ENCODE data around the gene SEMA4A.
"Not testable (repeated sequence)": the region's sequence is repeated elsewhere in the genome, so short reads cannot be mapped to it uniquely, and the experiment has no call there.

SEMA4A gene

GRCh38 chr1:156119503-156120209, 33.7 kb upstream of the SEMA4A start:
- DNase-seq: peak; percentile 69

GRCh38 chr1:156120318-156120717, 33.1 kb upstream of the SEMA4A start:
- no peak for DNase-seq

DNA sequence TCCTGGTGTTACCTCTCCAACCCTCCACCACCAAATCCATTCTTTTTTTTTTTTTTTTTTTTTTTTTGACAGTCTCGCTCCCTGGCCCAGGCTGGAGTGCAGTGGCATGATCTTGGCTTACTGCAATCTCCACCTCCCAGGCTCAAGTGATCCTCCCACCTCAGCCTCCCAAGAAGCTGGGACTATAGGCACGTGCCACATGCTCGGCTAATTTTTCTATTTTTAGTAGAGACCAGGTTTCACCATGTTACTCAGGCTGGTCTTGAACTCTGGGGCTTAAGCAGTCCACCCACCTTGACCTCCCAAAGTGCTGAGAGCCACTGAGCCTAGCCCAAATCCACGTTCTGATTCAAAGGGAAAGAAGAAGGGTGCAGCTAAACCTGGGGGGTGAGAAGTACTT, 32.4 kb upstream of the SEMA4A start:
- DNase-seq: not testable (repeated sequence)

DNA sequence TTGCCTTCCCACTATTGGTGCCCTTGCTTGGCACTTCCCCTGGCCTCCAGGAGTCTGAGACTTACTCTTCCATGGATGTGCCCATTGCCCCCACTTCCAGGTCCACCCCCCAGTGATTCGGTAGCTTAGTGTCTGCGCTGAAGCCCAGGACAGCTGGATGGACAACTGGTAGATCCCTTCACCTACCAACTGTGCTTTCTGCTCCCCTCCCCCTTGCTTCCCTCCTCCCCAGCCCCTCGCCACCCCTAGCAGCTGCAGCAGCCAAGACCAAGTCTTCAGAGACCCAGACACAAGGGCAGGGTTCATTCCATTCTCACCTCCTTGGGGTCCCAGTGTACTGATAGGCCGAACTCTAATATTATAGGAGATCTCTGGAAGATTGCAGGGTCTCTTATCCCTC, 31.9 kb upstream of the SEMA4A start:
- DNase-seq: no peak

GRCh38 chr1:156122086-156122485, 31.3 kb upstream of the SEMA4A start:
- DNase-seq: no peak

DNA sequence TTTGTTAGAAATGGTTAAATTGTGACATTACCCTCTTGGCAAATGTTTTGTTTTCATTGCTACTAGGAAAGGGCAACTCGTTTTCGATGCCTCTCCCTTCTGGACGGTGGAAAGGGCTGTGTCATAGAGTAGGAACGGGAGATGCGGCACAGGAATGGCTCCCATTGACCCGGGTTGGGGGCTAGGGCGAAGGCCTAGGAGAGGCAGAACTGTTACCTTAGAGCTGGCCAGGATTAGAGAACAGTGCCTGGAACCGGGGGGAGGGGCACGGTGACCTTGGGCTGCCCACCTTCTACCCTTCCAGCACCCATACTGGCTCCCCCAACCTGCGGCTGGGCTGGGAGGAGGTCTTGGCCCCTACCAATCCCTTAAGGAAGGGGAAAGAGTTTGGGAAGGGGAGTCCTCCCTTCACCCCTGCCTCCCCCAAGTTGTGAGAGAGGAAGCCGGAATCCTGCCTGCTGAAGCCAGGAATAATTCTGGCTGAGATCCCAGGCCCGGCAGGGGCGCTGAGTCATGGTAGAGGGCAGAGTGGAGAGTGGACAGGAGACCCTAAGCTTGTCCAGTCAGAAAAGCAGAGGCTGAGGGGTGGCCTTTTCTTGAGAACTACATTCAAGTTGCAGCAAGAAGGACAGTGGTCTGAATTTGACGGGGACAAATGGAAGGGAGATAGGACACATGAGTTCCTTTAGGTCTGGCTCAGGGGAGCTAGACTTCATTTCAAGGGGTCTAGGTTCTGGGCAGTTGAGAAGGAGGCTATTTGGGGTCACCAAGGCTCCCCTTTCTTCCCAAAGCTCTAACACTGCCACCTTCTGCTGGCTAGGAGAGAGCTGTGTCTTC, 30.6 kb upstream of the SEMA4A start:
- no peak for DNase-seq

GRCh38 chr1:156123356-156124196, 29.8 kb upstream of the SEMA4A start:
- peak; percentile 87 for DNase-seq

GRCh38 chr1:156124557-156125483, 28.6 kb upstream of the SEMA4A start:
- DNase-seq: no peak

DNA sequence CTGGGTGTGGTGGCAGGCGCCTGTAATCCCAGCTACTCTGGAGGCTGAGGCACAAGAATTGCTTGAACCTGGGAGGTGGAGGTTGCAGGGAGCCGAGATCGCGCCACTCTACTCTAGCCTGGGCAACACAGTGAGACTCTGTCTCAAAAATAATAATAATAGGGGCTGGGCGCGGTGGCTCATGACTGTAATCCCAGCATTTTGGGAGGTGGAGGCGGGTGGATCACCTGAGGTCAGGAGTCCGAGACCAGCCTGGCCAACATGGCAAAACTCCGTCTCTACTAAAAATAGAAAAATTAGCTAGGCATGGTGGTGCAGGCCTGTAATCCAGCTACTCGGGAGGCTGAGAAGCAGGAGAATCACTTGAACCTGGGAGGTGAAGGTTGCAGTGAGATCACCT, 27.8 kb upstream of the SEMA4A start:
- not testable (repeated sequence) for DNase-seq

GRCh38 chr1:156126043-156126629, 27.2 kb upstream of the SEMA4A start:
- peak; percentile 83 for DNase-seq

DNA sequence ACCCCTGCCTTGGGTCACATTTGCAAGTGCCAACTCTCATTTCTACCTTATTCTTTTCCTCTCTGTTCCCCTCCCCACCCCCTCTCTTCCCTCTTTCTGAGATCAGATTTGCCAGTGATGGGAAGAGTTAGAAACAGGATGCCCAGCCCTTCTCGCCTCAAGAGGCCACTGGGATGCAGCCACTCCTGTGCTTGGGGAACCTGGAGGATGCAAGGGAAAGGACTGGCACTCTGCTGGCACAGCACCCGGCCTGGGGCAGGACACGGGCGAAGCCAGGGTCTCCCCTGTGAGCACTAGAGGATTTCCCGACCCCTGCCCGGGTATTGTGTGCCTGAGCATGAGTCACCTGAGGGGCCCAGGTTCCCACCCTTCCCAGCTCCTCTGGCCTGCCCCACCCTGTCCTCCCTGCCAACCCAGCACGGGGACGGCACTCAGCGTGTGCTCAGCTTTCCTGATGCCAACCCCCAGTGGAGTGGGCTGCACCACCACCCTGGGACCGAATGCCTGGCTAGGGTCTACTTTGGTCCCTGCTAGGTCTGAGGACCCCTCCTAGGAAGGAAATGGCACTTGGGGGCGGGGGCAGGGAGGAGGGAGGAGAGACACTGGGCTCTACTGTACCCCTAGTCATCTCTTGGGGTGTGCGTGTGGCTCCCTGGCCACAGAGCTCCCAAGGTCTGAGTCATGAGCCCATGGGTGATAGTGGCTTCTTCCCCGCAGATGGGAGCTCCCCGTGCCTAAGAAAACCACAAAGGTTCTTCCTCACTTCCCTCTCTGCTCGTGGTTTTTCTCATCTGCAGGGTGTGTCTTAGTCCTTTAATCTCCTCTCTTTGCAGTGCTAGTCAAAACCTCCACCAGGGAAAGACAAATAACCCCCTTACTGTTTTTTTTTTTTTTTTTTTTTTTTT, 26.5 kb upstream of the SEMA4A start:
- peak; percentile 76 for DNase-seq

DNA sequence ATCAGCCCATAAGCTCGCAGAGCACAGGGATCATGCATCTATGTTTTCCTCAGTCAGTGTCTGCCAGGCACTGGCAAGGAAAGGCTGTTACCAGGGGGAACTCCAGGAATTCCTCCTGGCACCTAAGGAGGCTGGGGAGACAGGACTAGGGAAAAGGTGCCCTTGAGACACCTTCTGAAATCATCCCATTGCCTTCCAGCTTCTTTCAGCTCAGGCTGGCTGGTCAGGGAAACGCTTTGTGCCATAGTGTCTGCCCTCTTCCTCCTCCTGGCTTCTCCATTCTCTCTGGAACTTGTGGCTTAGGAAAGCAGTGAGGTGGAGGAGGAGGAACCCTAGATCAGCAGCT, 25.1 kb upstream of the SEMA4A start:
- DNase-seq: no peak

DNA sequence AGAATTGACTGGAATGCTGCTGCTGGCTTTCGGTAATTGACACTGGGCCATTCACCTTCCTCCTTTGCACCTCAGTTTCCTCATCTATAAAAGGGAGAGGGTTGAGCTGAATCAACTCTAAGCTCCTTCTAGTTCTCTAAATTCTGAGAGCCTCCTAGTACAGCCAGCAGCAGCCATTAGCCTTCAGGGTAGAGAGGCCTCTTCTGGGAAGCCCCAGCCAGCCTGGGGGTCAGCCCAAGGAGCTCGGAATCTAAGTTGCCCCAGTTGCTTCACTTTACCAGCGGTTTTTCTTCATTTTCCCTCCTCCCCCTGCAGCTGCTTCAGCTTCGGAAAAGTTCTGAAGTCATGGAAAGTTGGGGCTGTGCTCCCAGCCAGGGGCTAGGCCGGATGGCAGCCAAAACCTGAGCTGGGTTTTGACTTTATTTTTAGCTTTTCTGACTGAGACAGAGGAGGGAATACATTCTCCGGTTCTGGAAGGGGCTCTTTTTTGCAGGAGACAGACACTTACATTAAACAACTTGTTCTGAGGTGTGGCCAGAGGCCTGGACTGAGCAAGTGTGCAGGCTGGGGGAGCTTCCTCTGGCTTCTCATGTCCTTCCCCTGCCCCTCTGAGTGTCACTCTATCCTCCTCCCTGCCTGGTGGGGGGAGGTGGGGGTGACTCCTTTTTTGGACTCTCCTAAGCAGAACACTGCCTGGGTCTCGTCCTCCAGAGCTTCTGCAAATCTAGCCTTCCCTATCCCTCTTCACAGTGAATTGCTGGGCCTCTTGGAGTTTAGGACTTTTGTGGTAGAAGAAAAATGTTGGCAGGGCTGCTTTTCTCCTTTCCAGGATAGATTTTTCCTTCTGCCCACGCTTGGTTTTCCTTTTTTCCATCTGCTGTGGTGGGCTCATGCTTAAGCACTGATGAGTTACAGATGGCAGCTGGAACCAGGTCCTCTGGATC, 24.5 kb upstream of the SEMA4A start:
- no peak for DNase-seq

- DNase-seq: peak; percentile 89
Measured at GRCh38 chr1:156129687-156130577, 23.5 kb upstream of the SEMA4A start.

GRCh38 chr1:156130578-156130942, 22.8 kb upstream of the SEMA4A start:
- no peak for DNase-seq

- no peak for DNase-seq
Measured at GRCh38 chr1:156134716-156135435, 18.5 kb upstream of the SEMA4A start.

DNA sequence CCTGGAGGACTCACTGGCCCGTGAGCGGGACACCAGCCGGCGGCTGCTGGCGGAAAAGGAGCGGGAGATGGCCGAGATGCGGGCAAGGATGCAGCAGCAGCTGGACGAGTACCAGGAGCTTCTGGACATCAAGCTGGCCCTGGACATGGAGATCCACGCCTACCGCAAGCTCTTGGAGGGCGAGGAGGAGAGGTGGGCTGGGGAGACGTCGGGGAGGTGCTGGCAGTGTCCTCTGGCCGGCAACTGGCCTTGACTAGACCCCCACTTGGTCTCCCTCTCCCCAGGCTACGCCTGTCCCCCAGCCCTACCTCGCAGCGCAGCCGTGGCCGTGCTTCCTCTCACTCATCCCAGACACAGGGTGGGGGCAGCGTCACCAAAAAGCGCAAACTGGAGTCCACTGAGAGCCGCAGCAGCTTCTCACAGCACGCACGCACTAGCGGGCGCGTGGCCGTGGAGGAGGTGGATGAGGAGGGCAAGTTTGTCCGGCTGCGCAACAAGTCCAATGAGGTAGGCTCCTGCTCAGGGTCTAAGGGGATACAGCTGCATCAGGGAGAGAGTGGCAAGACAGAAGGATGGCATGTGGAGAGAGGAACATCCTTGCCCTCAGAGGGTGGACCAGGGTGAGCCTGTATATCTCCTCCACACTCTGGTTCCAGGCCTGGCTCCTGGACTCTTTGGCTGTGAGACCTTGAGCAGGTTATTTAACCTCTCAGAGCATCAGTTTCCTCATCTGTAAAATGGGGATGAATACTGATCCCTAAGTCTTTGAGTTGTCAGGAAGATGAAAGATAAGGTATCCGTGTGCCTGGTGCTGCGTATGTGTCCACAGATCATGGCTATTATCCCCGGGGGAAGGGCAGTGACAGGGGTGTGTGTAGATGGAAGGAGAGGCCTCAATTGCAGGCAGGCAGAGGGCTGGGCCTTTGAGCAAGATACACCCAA, 17.2 kb upstream of the SEMA4A start:
- DNase-seq: no peak
